Stimulated activated CD8-positive, alpha-beta memory T cell treated with anti-CD3 and anti-CD28 coated beads, Interleukin-15, amount 100 ng/mL, for 48 hours (primary cell): ENCODE measurements around the gene ENO3.
A peak's percentile ranks its signal among the peaks of the same experiment; 100 is the strongest.

Experiments used
- DNase-seq, 2 donors: peaks; one replicate each; pipeline ENCODE4 v3.0.0-alpha.2; 2020; ENCODE audit warnings: low read depth in 2 of 2

The ENO3 gene

GRCh38 chr17:4937553-4937952 is 13.4 kb upstream of the ENO3 start:
- DNase-seq: no peak

GRCh38 chr17:4938069-4938491 is 12.8 kb upstream of the ENO3 start:
- no peak for DNase-seq

GRCh38 chr17:4938688-4939545 is 12.0 kb upstream of the ENO3 start:
- DNase-seq: no peak

GRCh38 chr17:4939546-4939795 is 11.4 kb upstream of the ENO3 start:
- no peak for DNase-seq

GRCh38 chr17:4939796-4940554 is 10.9 kb upstream of the ENO3 start, which contains the start of the genes RNF167 and SLC25A11:
Gene RNF167 (plus strand): TSS chr17:4940268. CDS start chr17:4940910, 642 bp downstream.
Gene SLC25A11 (minus strand): TSS chr17:4940046. CDS start chr17:4939910, 136 bp downstream.
- DNase-seq: peak; percentile 95 to 97

- DNase-seq: peak in 1 of 2 donors; percentile 32
Observed at GRCh38 chr17:4940555-4941318, 10.2 kb upstream of the ENO3 start.

- no peak for DNase-seq
Observed at GRCh38 chr17:4941319-4941610, 9.7 kb upstream of the ENO3 start.

- no peak for DNase-seq
Observed at GRCh38 chr17:4942760-4943508, 8.0 kb upstream of the ENO3 start.

- DNase-seq: peak in 1 of 2 donors; percentile 41
Observed at GRCh38 chr17:4944163-4944553, 6.8 kb upstream of the ENO3 start.

- DNase-seq: no peak
Observed at GRCh38 chr17:4944554-4945175, 6.3 kb upstream of the ENO3 start.

- DNase-seq: peak; percentile 82 to 83
Observed at GRCh38 chr17:4945176-4945943, 5.6 kb upstream of the ENO3 start.

GRCh38 chr17:4945944-4946280 is 5.0 kb upstream of the ENO3 start:
- no peak for DNase-seq

GRCh38 chr17:4946312-4946976 is 4.5 kb upstream of the ENO3 start:
- no peak for DNase-seq

- no peak for DNase-seq
Observed at GRCh38 chr17:4947010-4947410, 3.9 kb upstream of the ENO3 start.

- peak; percentile 60 to 64 for DNase-seq
Observed at GRCh38 chr17:4947411-4948165, 3.3 kb upstream of the ENO3 start.

GRCh38 chr17:4948166-4948930 is 2.6 kb upstream of the ENO3 start, which contains the start of gene PFN1:
Gene PFN1 (minus strand): TSS chr17:4948530. CDS start chr17:4948394, 136 bp downstream.
- DNase-seq: peak; percentile 84

GRCh38 chr17:4948931-4949320 is 2.0 kb upstream of the ENO3 start:
- DNase-seq: peak; percentile 76 to 78

GRCh38 chr17:4949321-4950074 is 1.4 kb upstream of the ENO3 start:
- DNase-seq: peak; percentile 64 to 75
